ENCODE data around the gene RNASEL.

- no peak for TF ChIP-seq RAD21 (IDR thresholded peaks at IDR 0.05; ENCODE audit: low read length)
- no peak for TF ChIP-seq POLR2AphosphoS5 (IDR thresholded peaks at IDR 0.05; ENCODE audit: low read depth, low read length)
- no peak for TF ChIP-seq CTCF (IDR thresholded peaks at IDR 0.05)
- TF ChIP-seq REST (IDR thresholded peaks at IDR 0.05; ENCODE audit: low read depth, low read length), result no peak
- TF ChIP-seq MXI1 (IDR thresholded peaks at IDR 0.05; ENCODE audit: low read depth, low read length), result no peak
- no peak for TF ChIP-seq NFIC (IDR thresholded peaks at IDR 0.05; ENCODE audit: borderline replicate concordance)
- TF ChIP-seq YY1 (IDR thresholded peaks at IDR 0.05; ENCODE audit: low read depth), result no peak
- no peak for TF ChIP-seq EP300 (IDR thresholded peaks at IDR 0.05; ENCODE audit: borderline replicate concordance in 1 of 2, low read depth in 1 of 2, low read length in 1 of 2)
- TF ChIP-seq, protein P1, sequence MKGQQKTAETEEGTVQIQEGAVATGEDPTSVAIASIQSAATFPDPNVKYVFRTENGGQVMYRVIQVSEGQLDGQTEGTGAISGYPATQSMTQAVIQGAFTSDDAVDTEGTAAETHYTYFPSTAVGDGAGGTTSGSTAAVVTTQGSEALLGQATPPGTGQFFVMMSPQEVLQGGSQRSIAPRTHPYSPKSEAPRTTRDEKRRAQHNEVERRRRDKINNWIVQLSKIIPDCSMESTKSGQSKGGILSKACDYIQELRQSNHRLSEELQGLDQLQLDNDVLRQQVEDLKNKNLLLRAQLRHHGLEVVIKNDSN (IDR thresholded peaks at IDR 0.05; ENCODE audit: borderline replicate concordance, low read depth), result no peak
- TF ChIP-seq TAF1 (IDR thresholded peaks at IDR 0.05; ENCODE audit: borderline replicate concordance, low read depth, low read length), result no peak
- no peak for TF ChIP-seq CHD2 (IDR thresholded peaks at IDR 0.05; ENCODE audit: low read length, partially characterized antibody)
- TF ChIP-seq IRF3 (IDR thresholded peaks at IDR 0.05; ENCODE audit: low read depth, low read length), result no peak
- TF ChIP-seq MAX (IDR thresholded peaks at IDR 0.05; ENCODE audit: low read depth), result no peak
Observed at GRCh38 chr1:182561456-182561855, 27.6 kb downstream of the RNASEL start.
